Measurements from ENCODE around the gene TMEM239.
A peak's percentile ranks its signal among the peaks of the same experiment; 100 is the strongest.
"Not testable (repeated sequence)": the region's sequence is repeated elsewhere in the genome, so short reads cannot be mapped to it uniquely, and the experiment has no call there.

TMEM239 gene

GRCh38 chr20:2816030-2816582 lies at the start of gene TMEM239:
TSS of gene TMEM239 (plus strand) at chr20:2816364. CDS start at chr20:2816555, 191 bp downstream.
- DNase-seq (ENCODE audit: low read depth), result no peak

- DNase-seq (ENCODE audit: low read depth), result no peak
Measured at GRCh38 chr20:2767768-2768631, 48.2 kb upstream of the TMEM239 start.

- no peak for DNase-seq (ENCODE audit: low read depth)
Measured at GRCh38 chr20:2768632-2769015, 47.5 kb upstream of the TMEM239 start.

- DNase-seq (ENCODE audit: low read depth), result not testable (repeated sequence)
Measured at GRCh38 chr20:2770091-2770490, 46.1 kb upstream of the TMEM239 start.

- DNase-seq (ENCODE audit: low read depth), result peak; percentile 5
Measured at GRCh38 chr20:2771631-2772080, 44.5 kb upstream of the TMEM239 start.

- no peak for DNase-seq (ENCODE audit: low read depth)
Measured at GRCh38 chr20:2773812-2774211, 42.4 kb upstream of the TMEM239 start.

- no peak for DNase-seq (ENCODE audit: low read depth)
Measured at GRCh38 chr20:2775139-2775538, 41.0 kb upstream of the TMEM239 start.

- DNase-seq (ENCODE audit: low read depth), result no peak
Measured at GRCh38 chr20:2778602-2779321, 37.4 kb upstream of the TMEM239 start.

- DNase-seq (ENCODE audit: low read depth), result no peak
Measured at GRCh38 chr20:2780948-2781347, 35.2 kb upstream of the TMEM239 start.

- no peak for DNase-seq (ENCODE audit: low read depth)
Measured at GRCh38 chr20:2783908-2784566, 32.1 kb upstream of the TMEM239 start.

- DNase-seq (ENCODE audit: low read depth), result no peak
Measured at GRCh38 chr20:2793471-2793870, 22.7 kb upstream of the TMEM239 start.

- DNase-seq (ENCODE audit: low read depth), result no peak
Measured at GRCh38 chr20:2794202-2794748, 21.9 kb upstream of the TMEM239 start.

GRCh38 chr20:2794866-2795447 lies 21.2 kb upstream of the TMEM239 start:
- DNase-seq (ENCODE audit: low read depth), result no peak

GRCh38 chr20:2795451-2795850 lies 20.7 kb upstream of the TMEM239 start:
- no peak for DNase-seq (ENCODE audit: low read depth)

- DNase-seq (ENCODE audit: low read depth), result no peak
Measured at GRCh38 chr20:2796011-2796660, 20.0 kb upstream of the TMEM239 start.

- DNase-seq (ENCODE audit: low read depth), result no peak
Measured at GRCh38 chr20:2797136-2797983, 18.8 kb upstream of the TMEM239 start.

- DNase-seq (ENCODE audit: low read depth), result no peak
Measured at GRCh38 chr20:2798095-2798805, 17.9 kb upstream of the TMEM239 start.

- DNase-seq (ENCODE audit: low read depth), result no peak
Measured at GRCh38 chr20:2798814-2799213, 17.4 kb upstream of the TMEM239 start.

GRCh38 chr20:2799271-2799670 lies 16.9 kb upstream of the TMEM239 start:
- DNase-seq (ENCODE audit: low read depth), result no peak
